Chondrocyte (in vitro differentiated cells): ENCODE results near the gene SLC2A11. TPM values are rescaled to one million over a fixed set of nuclear protein-coding genes. Genes with fewer than 3 reads are reported as not detected.

Experiments used
- DNase-seq: peaks from one replicate; pipeline ENCODE4 v3.0.0; 2021; ENCODE audit warnings: mixed read lengths, low spot score
- H3K27ac Mint-ChIP-seq: one replicate; pipeline ENCODE4 v1.8.0; 2021; ENCODE audit warnings: mild to moderate bottlenecking, moderate library complexity, mixed read lengths; ENCODE audit not compliant: unreplicated experiment
- H3K27me3 Mint-ChIP-seq: 2 replicates; pipeline ENCODE4 v1.8.0; 2021; ENCODE audit warnings: low read depth, mixed read lengths
- H3K36me3 Mint-ChIP-seq: 2 replicates; pipeline ENCODE4 v1.8.0; 2021; ENCODE audit warnings: low read depth, mixed read lengths
- H3K4me1 Mint-ChIP-seq: 2 replicates; pipeline ENCODE4 v1.8.0; 2021; ENCODE audit warnings: low read depth, mild to moderate bottlenecking, mixed read lengths
- H3K4me3 Mint-ChIP-seq: one replicate; pipeline ENCODE4 v1.8.0; 2021; ENCODE audit warnings: mild to moderate bottlenecking, moderate library complexity, mixed read lengths; ENCODE audit not compliant: unreplicated experiment
- H3K9me3 Mint-ChIP-seq: 2 replicates; pipeline ENCODE4 v1.8.0; 2021; ENCODE audit warnings: low read depth, mixed read lengths
- CTCF ChIP-seq: fragments of 200-600 bp; sonication (generic); IDR thresholded peaks from 2 replicates; pipeline ENCODE4 v1.5.0; 2021; ENCODE audit warnings: antibody characterized with exemption, mild to moderate bottlenecking, moderate library complexity
- total RNA-seq: library from RNA; stranded (reverse); gene quantifications from 3 replicates; pipeline ENCODE4 v1.2.1, GENCODE V29; 2021

SLC2A11 gene
- total RNA-seq, 1 donor from 2014 or later = 14.8 TPM

GRCh38 chr22:23840026-23840425 is 17.6 kb upstream of the SLC2A11 start:
- Mint-ChIP-seq H3K27me3 (no peaks in the 10 kb centered on the region), H3K4me3 (no peak overlapping the region), H3K4me1 (peaks cover 50% of the 10 kb centered on the region), H3K9me3 (no peaks in the 10 kb centered on the region), H3K27ac (no peak overlapping the region), H3K36me3 (peaks cover 6% of the 10 kb centered on the region)
- no peak for DNase-seq
- TF ChIP-seq CTCF = no peak

GRCh38 chr22:23841292-23841691 is 16.4 kb upstream of the SLC2A11 start:
- peaks cover 5% of the 10 kb centered on the region for H3K36me3 Mint-ChIP-seq
- no peak overlapping the region for H3K4me3 Mint-ChIP-seq
- no peak for DNase-seq
- H3K4me1 Mint-ChIP-seq = peaks cover 55% of the 10 kb centered on the region
- peak overlapping the region; percentile 7 for H3K27ac Mint-ChIP-seq
- no peak for TF ChIP-seq CTCF
- H3K27me3 Mint-ChIP-seq = no peaks in the 10 kb centered on the region
- no peaks in the 10 kb centered on the region for H3K9me3 Mint-ChIP-seq

DNA sequence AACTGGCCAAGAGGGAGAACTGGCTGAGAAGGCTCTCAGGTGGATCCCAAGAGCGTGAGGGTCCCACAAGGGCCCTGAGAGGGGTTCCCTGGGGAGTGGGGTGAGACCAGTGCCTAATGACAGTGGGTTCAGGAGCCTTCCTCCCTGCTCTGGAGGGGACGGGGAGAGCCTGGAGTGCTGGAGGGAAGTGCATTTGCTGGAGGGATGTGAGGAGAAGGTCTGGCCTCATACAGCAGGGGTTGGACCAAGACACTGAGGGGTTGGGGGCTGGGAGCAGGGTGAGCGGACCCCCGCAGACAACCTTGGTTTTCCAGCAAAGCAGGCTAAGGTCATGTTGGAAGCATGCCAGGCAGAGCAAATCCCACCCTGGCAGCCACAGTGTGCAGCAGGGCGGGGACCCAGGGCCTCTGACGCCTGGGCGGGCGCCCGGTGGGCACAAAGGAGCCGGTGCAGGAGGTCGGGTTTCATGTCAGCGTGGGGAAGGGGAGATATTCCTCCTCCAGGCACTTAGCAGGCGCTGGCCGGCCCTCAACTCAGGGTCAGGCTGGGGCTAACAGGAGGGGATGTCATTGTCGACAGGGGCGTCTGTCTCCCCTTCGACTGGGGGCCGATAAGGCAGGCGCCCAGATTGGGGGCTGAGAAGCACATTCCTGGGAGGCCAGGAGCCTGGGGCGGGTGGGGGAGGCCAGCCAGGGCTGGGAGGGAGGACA is 15.8 kb upstream of the SLC2A11 start:
- no peak for DNase-seq
- TF ChIP-seq CTCF = no peak
- H3K4me1 Mint-ChIP-seq = peaks cover 61% of the 10 kb centered on the region
- H3K36me3 Mint-ChIP-seq = peaks cover 3% of the 10 kb centered on the region
- H3K9me3 Mint-ChIP-seq = no peaks in the 10 kb centered on the region
- no peaks in the 10 kb centered on the region for H3K27me3 Mint-ChIP-seq
- H3K27ac Mint-ChIP-seq = no peak overlapping the region
- no peak overlapping the region for H3K4me3 Mint-ChIP-seq

- no peaks in the 10 kb centered on the region for H3K9me3 Mint-ChIP-seq
- no peak for TF ChIP-seq CTCF
- no peak overlapping the region for H3K27ac Mint-ChIP-seq
- H3K4me3 Mint-ChIP-seq = no peak overlapping the region
- peaks cover 3% of the 10 kb centered on the region for H3K36me3 Mint-ChIP-seq
- DNase-seq = no peak
- peaks cover 60% of the 10 kb centered on the region for H3K4me1 Mint-ChIP-seq
- H3K27me3 Mint-ChIP-seq = no peaks in the 10 kb centered on the region
Measured at GRCh38 chr22:23842599-23842998, 15.1 kb upstream of the SLC2A11 start.

DNA sequence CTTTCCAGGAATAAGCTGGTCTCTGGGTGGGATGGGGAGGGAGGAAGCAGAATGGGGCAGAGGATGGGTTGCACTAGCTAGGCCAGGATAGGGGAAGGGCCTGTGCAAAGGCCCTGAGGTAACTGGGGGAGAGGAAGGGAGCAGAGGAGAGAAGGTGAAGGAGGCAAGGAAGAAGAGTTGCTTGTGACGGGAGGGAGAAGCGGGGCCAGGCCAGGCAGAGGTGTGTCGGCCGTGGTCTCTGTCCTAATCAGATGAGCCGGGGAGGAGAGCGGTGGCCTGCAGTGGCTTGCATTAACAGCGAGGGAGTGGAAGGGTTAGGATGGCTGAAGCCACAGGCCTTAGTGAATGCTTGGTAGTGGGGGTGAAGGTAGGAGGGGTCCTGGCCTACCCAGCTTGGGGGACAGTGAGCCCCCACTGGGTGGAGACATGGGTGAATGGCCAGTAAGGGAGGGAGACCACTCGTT is 12.9 kb upstream of the SLC2A11 start:
- TF ChIP-seq CTCF = no peak
- Mint-ChIP-seq H3K27me3 (no peaks in the 10 kb centered on the region), H3K36me3 (no peaks in the 10 kb centered on the region), H3K27ac (no peak overlapping the region), H3K9me3 (no peaks in the 10 kb centered on the region), H3K4me1 (peaks cover 51% of the 10 kb centered on the region), H3K4me3 (no peak overlapping the region)
- DNase-seq = no peak
